Activated naive CD4-positive, alpha-beta T cell (primary cell): ENCODE data around the gene CHID1.

Source experiments
- DNase-seq, 4 experiments: peaks; one replicate each; lab custom pipeline; 2025; lab: John Stamatoyannopoulos, UW

CHID1 gene

DNA sequence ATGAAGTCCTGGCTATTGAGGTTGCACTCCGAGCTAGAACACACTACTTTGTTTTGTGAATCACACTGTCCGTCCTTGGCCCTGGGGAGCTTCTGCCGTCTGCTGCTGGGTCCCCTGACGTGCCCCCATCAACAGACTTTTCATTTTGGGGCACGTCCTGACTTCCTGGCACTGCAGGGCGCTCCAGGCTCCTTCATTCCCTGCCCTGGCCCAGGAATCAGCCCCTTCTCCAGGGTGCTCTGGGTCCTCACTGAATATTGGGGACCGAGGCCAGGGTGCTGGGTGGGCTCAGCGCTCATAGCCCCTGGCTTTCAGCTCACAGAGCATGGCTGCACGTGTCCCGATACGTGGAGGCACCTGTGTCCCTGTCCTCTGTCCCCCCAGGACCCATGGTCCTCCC lies 45.7 kb downstream of the CHID1 start:
- DNase-seq, result no peak

DNA sequence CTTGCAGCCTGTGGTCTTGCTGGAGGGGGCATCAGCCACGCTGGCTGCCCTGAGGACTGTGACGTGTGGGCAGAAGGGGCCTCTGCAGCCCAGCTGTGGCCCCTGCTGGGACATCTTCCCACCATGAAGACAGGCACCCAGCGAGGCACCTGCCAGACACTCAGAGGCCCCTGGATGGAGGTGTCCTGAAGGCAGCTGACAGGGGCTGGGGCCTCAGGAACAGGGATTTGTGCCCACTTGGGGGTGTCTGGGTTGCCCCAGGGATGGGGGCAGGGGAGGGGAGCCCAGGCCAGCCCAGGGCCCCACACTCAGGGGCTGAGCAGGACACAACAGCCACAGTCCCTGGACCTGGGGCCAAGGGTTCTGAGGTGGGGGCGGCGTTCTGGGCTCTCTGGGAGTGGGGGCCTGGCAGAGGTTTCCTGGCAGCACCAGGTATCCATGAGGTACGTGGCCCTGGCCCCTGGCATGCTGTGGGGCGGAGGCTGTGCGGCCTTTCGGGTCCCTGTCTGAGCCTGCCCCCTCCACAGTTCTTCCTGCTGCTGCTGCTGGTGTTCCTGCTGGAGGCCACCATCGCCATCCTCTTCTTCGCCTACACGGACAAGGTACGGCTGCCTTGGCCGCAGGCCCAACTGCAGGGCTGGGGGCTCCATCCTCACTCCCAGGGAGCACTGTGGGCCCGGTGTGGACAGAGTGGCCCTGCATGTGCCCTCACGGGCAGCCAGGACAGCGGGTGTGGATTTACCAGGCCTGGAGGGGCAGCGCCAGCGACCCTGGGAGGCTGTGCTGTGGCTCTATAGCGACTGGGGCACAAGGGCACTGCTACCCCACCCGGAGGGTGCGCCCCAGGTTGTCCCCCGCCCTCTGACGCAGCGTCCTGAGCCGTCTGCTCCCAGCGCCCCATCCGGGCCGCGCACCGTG lies 46.4 kb downstream of the CHID1 start:
- DNase-seq, result no peak

DNA sequence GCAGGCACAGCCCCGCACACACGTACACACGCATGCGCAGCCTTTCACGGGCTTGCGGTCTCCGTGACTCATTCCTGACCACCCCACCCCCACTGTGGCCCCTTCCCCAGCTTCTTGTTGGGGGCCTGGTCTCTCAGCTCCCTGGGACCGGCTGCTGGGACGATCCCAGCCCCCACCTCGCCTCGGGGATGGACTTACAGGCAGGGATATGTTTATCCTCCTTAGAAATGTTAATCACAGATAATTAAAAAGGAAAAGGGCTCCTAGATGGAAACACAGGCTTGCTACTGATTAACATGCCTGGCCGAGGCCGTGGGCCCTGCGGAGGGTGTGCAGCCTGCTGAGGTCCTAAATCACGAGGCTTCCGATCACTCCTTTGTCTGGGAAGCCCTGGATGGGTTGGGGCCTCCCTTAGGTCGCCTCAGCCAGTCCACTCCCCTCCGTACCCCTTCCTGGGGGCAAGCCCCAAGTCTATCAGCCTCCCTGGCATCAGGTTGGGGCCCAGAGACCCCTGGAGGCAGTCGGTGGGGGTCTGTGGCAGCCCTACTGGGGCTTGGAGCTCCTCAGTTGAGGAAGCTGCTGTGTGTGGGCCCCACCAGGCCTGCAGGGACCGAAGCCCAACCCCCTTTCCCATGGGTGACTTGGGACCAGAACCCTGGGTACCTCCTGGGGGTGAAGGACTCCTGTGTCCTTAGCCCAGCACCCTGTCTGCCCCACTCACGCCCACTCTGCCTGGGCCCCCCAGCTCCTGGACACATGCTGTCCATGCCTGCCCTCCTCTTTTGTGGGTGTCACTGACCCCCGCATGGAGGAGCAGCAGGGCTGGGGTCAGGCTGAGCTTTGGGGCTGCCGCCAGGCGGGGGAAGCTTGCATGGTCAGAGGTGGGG lies 47.3 kb downstream of the CHID1 start:
- no peak for DNase-seq

- no peak for DNase-seq
Observed at GRCh38 chr11:862696-863022, 48.0 kb downstream of the CHID1 start.

- DNase-seq, result no peak
Observed at GRCh38 chr11:862081-862661, 48.4 kb downstream of the CHID1 start.

GRCh38 chr11:861105-861479 lies 49.5 kb downstream of the CHID1 start:
- DNase-seq, result no peak

DNA sequence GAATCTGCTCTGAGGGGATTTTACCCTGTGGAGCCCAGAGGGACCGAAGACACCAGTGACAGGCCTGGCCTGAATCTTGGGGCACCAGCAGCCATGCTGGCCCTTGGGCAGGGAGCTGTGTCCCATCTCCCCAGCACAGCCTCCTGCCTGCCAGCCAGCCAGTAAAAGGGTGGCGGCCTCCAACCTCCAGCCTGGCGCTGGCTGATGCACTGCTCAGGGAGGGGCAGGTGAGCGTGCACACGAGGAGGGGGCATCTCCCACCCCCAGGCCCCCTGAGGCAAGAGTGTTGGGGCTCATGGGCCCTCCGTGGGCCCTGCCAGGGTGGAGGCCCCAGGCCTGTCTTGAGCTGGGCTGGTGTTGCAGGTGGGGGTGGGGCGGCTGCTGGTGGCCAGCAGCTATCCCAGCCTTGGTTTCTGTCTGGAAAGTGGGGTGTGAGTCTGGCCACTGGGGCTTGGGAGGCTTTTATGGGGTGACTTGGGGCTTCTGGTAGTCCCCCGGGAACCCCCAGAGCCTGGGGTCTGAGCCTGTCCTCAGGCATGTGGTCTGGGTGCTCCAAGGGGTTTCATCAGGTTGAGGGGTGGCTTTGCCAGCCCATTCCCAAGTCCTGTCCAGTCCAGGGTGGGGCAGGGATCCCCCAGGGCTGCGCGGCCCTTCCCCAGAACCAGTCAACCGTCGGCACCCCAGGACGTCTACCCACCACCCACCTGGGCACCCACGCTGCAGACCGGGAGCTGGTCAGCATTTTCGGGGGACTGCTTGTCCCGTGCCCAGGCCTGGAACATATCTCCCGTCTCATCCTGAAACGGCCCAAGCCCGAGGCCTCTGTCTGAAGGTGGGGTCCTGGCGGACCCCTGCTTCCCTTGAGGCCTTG lies 50.1 kb downstream of the CHID1 start:
- DNase-seq, result no peak

- no peak for DNase-seq
Observed at GRCh38 chr11:859394-860131, 51.0 kb downstream of the CHID1 start.

- no peak for DNase-seq
Observed at GRCh38 chr11:858762-859339, 51.8 kb downstream of the CHID1 start.

DNA sequence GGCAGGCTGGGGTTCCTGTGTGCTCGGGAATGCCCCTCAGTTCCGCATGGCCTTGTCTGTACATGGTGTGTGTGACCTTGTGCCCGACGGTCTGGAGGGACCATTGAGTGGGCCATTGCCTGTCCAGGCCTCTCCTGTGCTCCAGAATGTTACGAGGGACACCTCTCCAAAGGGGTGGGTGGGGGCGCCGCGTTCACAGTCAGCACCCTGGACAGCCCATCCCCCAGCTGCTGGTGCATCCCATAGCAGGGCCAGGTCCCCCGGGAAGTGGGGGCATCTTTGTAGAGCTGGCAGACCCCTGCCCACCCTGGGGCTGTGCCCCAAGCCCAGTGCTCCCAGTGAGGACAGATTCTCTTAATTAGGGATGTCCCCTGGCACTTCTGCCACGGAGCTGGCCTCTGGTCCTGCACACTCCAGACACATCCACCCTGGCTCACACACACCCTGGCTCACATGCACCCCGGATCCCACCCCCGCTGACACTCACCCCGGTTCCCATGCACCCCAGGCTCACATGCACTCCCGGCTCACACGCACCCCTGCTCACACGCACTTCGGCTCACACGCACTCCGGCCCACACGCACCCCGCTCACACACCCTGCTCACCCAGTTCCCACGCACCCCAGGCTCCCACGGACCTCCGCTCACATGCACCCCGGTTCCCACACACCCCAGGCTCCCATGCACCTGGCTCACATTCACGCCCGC lies 52.4 kb downstream of the CHID1 start:
- no peak for DNase-seq

DNA sequence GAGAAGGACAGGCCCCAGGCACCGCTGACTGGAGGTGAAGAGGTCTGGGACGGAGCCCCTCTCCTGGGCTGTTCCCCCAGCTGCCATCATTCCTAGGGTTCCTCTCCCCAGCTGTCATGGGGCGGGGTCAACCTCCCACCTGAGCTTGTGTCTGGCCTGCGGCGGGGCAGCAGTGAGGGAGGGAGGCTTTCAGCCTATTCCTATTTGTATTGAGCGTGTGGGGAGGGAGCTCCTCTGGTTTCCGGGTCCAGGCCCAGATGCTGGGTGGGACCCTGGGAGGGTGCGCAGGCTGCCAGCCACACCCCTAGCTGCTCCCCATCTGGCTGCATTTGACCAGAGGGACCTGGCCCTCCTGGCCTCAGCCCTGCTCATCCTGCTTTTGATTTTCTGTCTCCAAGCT lies 54.2 kb downstream of the CHID1 start:
- DNase-seq, result no peak

GRCh38 chr11:855796-856195 lies 54.8 kb downstream of the CHID1 start:
- DNase-seq, result no peak

- DNase-seq, result no peak
Observed at GRCh38 chr11:855330-855674, 55.3 kb downstream of the CHID1 start.

GRCh38 chr11:854601-855329 lies 55.8 kb downstream of the CHID1 start:
- no peak for DNase-seq

GRCh38 chr11:853682-854448 lies 56.7 kb downstream of the CHID1 start:
- DNase-seq, result no peak

- DNase-seq, result no peak
Observed at GRCh38 chr11:852762-853161, 57.8 kb downstream of the CHID1 start.

- no peak for DNase-seq
Observed at GRCh38 chr11:850775-851763, 59.5 kb downstream of the CHID1 start.
